ENCODE data around the gene ARHGEF10L. TPM values are rescaled to one million over a fixed set of nuclear protein-coding genes. Genes with fewer than 3 reads are reported as not detected.
A peak's percentile ranks its signal among the peaks of the same experiment; 100 is the strongest.

ARHGEF10L gene
- total RNA-seq, 1 donor from 2014 or later = 75.6 TPM

GRCh38 chr1:17558541-17558940 is 19.0 kb downstream of the ARHGEF10L start:
- Histone ChIP-seq H3K36me3 (no peaks in the 10 kb centered on the region), H3K4me3 (no peak overlapping the region), H3K4me1 (peaks cover 64% of the 10 kb centered on the region), H3K9me3 (no peaks in the 10 kb centered on the region), H3K27ac (peak overlapping the region; percentile 93), H3K27me3 (no peaks in the 10 kb centered on the region)
- intact Hi-C loops (cut with DNase I) = no loop called here
- no peak for TF ChIP-seq CTCF (IDR thresholded peaks at IDR 0.05)
- TF ChIP-seq POLR2AphosphoS5 (IDR thresholded peaks at IDR 0.05; ENCODE audit: insufficient read depth in 1 of 2, low read depth in 1 of 2) = no peak
- TF ChIP-seq POLR2A (IDR thresholded peaks at IDR 0.05) = no peak
- DNase-seq (ENCODE audit: extremely low spot score in 2 of 2) = no peak

GRCh38 chr1:17558954-17559614 is 19.6 kb downstream of the ARHGEF10L start:
- H3K9me3 ChIP-seq = no peaks in the 10 kb centered on the region
- no peaks in the 10 kb centered on the region for H3K36me3 ChIP-seq
- H3K27ac ChIP-seq = peak overlapping the region; percentile 93
- no peak for DNase-seq (ENCODE audit: extremely low spot score in 2 of 2)
- intact Hi-C loops (cut with DNase I) = no loop called here
- H3K27me3 ChIP-seq = no peaks in the 10 kb centered on the region
- peaks cover 64% of the 10 kb centered on the region for H3K4me1 ChIP-seq
- no peak overlapping the region for H3K4me3 ChIP-seq
- TF ChIP-seq CTCF (IDR thresholded peaks at IDR 0.05) (no peak), POLR2A (IDR thresholded peaks at IDR 0.05) (no peak), POLR2AphosphoS5 (IDR thresholded peaks at IDR 0.05; ENCODE audit: insufficient read depth in 1 of 2, low read depth in 1 of 2) (no peak)

- intact Hi-C loops (cut with DNase I) = no loop called here
Observed at GRCh38 chr1:17559615-17560419, 20.3 kb downstream of the ARHGEF10L start.

GRCh38 chr1:17561247-17561548 is 21.7 kb downstream of the ARHGEF10L start:
- intact Hi-C loops (cut with DNase I) = no loop called here
- TF ChIP-seq POLR2A (IDR thresholded peaks at IDR 0.05) = no peak
- no peak for TF ChIP-seq POLR2AphosphoS5 (IDR thresholded peaks at IDR 0.05; ENCODE audit: insufficient read depth in 1 of 2, low read depth in 1 of 2)
- no peak for TF ChIP-seq CTCF (IDR thresholded peaks at IDR 0.05)

More at GRCh38 chr1:17559615-17560419, 20.3 kb downstream of the ARHGEF10L start:
- no peaks in the 10 kb centered on the region for H3K36me3 ChIP-seq
- no peak for DNase-seq (ENCODE audit: extremely low spot score in 2 of 2)
- TF ChIP-seq POLR2A (IDR thresholded peaks at IDR 0.05) (no peak), CTCF (IDR thresholded peaks at IDR 0.05) (no peak), POLR2AphosphoS5 (IDR thresholded peaks at IDR 0.05; ENCODE audit: insufficient read depth in 1 of 2, low read depth in 1 of 2) (no peak)
- H3K27me3 ChIP-seq = no peaks in the 10 kb centered on the region
- H3K4me1 ChIP-seq = peaks cover 64% of the 10 kb centered on the region
- H3K4me3 ChIP-seq = no peak overlapping the region
- H3K9me3 ChIP-seq = no peaks in the 10 kb centered on the region
- peak overlapping the region; percentile 93 for H3K27ac ChIP-seq

GRCh38 chr1:17561561-17561985 is 22.1 kb downstream of the ARHGEF10L start:
- Histone ChIP-seq H3K9me3 (no peaks in the 10 kb centered on the region), H3K36me3 (no peaks in the 10 kb centered on the region), H3K4me3 (peak overlapping the region in 1 of 2 donors; percentile 6), H3K4me1 (peaks cover 78% of the 10 kb centered on the region), H3K27me3 (no peaks in the 10 kb centered on the region), H3K27ac (peak overlapping the region; percentile 93)
- intact Hi-C loops (cut with DNase I) = no loop called here
- no peak for DNase-seq (ENCODE audit: extremely low spot score in 2 of 2)
- no peak for TF ChIP-seq CTCF (IDR thresholded peaks at IDR 0.05)
- TF ChIP-seq POLR2AphosphoS5 (IDR thresholded peaks at IDR 0.05; ENCODE audit: insufficient read depth in 1 of 2, low read depth in 1 of 2) = peak; percentile 51 to 73

More at GRCh38 chr1:17561247-17561548, 21.7 kb downstream of the ARHGEF10L start:
- peaks cover 74% of the 10 kb centered on the region for H3K4me1 ChIP-seq
- H3K27ac ChIP-seq = peak overlapping the region; percentile 93
- peak overlapping the region in 1 of 2 donors; percentile 6 for H3K4me3 ChIP-seq
- no peaks in the 10 kb centered on the region for H3K9me3 ChIP-seq
- no peaks in the 10 kb centered on the region for H3K36me3 ChIP-seq
- DNase-seq (ENCODE audit: extremely low spot score in 2 of 2) = no peak
- H3K27me3 ChIP-seq = no peaks in the 10 kb centered on the region

Measured in vagina (tissue), 2 donors.